ENCODE data around the gene PSME1. TPM values are rescaled to one million over a fixed set of nuclear protein-coding genes. Genes with fewer than 3 reads are reported as not detected.
A peak's percentile ranks its signal among the peaks of the same experiment; 100 is the strongest.

The PSME1 gene
- total and polyA plus RNA-seq, 2 of the 13 experiments (the other 11 are each of a cell fraction or from before 2014, with no cell fraction given), result 159 to 608 TPM

DNA sequence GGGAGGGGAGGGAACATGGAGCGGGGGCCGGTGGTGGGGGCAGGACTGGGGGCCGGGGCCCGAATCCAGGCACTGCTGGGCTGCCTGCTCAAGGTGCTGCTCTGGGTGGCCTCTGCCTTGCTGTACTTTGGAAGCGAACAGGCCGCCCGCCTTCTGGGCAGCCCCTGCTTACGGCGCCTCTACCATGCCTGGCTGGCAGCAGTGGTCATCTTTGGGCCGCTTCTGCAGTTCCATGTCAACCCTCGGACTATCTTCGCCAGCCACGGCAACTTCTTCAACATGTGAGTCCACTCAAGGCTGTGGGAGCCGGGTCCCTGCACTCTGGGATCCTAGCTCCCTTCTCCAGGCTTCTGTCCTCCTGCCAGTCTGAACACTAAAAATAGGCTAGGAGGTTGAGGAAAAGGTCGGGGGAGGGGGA is 4.4 kb upstream of the PSME1 start (continued):
- no peak for TF ChIP-seq PTBP1 (IDR thresholded peaks at IDR 0.05; ENCODE audit: low read depth, low read length, poor library complexity, severe bottlenecking)
- TF ChIP-seq, protein P1, sequence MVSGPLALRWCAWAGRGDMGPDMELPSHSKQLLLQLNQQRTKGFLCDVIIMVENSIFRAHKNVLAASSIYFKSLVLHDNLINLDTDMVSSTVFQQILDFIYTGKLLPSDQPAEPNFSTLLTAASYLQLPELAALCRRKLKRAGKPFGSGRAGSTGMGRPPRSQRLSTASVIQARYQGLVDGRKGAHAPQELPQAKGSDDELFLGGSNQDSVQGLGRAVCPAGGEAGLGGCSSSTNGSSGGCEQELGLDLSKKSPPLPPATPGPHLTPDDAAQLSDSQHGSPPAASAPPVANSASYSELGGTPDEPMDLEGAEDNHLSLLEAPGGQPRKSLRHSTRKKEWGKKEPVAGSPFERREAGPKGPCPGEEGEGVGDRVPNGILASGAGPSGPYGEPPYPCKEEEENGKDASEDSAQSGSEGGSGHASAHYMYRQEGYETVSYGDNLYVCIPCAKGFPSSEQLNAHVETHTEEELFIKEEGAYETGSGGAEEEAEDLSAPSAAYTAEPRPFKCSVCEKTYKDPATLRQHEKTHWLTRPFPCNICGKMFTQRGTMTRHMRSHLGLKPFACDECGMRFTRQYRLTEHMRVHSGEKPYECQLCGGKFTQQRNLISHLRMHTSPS (CRISPR knock-in tag; IDR thresholded peaks at IDR 0.05; ENCODE audit: low read depth), result peak; percentile 10; the same call in 1 of the 2 replicates
- no peak for TF ChIP-seq MBD4 (IDR thresholded peaks at IDR 0.05; ENCODE audit: borderline replicate concordance, low read length)
- no peak for TF ChIP-seq ZNF292 (CRISPR knock-in tag; IDR thresholded peaks at IDR 0.05; ENCODE audit: borderline replicate concordance, low read depth)
- 0 out of 2 replicates have a peak, but pooled peaks have one; percentile 3 for TF ChIP-seq ATF7-NPFF (CRISPR knock-in tag; IDR thresholded peaks at IDR 0.05; ENCODE audit: low read depth)
- no peak for TF ChIP-seq SRSF9 (IDR thresholded peaks at IDR 0.05; ENCODE audit: borderline replicate concordance, insufficient read depth, low read depth, low read length, poor library complexity, severe bottlenecking)
- no peak for TF ChIP-seq JDP2 (CRISPR knock-in tag; IDR thresholded peaks at IDR 0.05; ENCODE audit: borderline replicate concordance)

GRCh38 chr14:24132061-24132685 is 3.8 kb upstream of the PSME1 start:
- POLR2A ChIA-PET, result interaction anchor here (1.5 to 22.7 kb wide), 6 partner anchors 9 to 38 kb away, joined by 4 to 977 read pairs (median 11); partner anchors contain the start of genes DCAF11, EMC9, IRF9 and NRL
- intact Hi-C loops (cut with micrococcal nuclease; ENCODE audit: unreplicated experiment), result no loop called here
- H3K4me1 ChIP-seq (ENCODE audit: insufficient read depth, low read length), result peaks cover 59% of the 10 kb centered on the region
- H4K20me1 ChIP-seq (ENCODE audit: insufficient read depth, low read length), result peaks cover 4% of the 10 kb centered on the region; the same call in 1 of the 2 replicates
- no peak overlapping the region; the same call in 1 of the 2 replicates for H3K9ac ChIP-seq (ENCODE audit: insufficient read depth, low read depth, low read length)
- in situ Hi-C loops (cut with HindIII; ENCODE audit: extremely low pct_ligation_motif_present, low pct_unique_long_range_greater_than_20kb), result loop anchor here (25.0 kb wide), 1 partner anchor 820 kb away; the partner anchor contains the start of genes BCL2L2, PABPN1 and PPP1R3E
- no peak for DNase-seq (ENCODE audit: low spot score)
- no peaks in the 10 kb centered on the region for H3K9me3 ChIP-seq (ENCODE audit: low read length)
- 88% methylated on average over 24 of the region's 24 CpGs for WGBS (ENCODE audit: low lambda C conversion rate)
- no peak overlapping the region for H3K4me3 ChIP-seq (replicated peaks in 1 of 3; ENCODE audit: insufficient read depth in 1 of 3, low read depth in 2 of 3, low read length in 3 of 3)
- H3K27me3 ChIP-seq (ENCODE audit: control insufficient read depth in 1 of 2, insufficient read depth in 2 of 2, low read length in 2 of 2), result no peaks in the 10 kb centered on the region; a peak in 1 of 5 replicates
- H2AFZ ChIP-seq (ENCODE audit: low read length), result no peak overlapping the region
- no peak overlapping the region; the same call in 1 of the 2 replicates for H3K4me2 ChIP-seq (ENCODE audit: low read depth, low read length)
- H3K27ac ChIP-seq (ENCODE audit: extremely low read length, insufficient read depth, low read length), result peak overlapping the region; percentile 48
- no peak for ATAC-seq
- FAIRE-seq, result no peak
- H3K36me3 ChIP-seq (replicated peaks in 1 of 2; ENCODE audit: control insufficient read depth in 1 of 2, insufficient read depth in 2 of 2, low read length in 2 of 2), result peaks cover 0 to under 1% of the 10 kb centered on the region in 2 experiments; a peak in 2 of 5 replicates
- peaks cover 11% of the 10 kb centered on the region for H3K79me2 ChIP-seq (ENCODE audit: insufficient read depth, low read length)
- CTCF ChIA-PET (ENCODE audit: low intra/inter-chr PET ratio, low total read pairs), result no interaction called here
- BruUV-seq (replicated peaks), result no TSS peak
- TF ChIP-seq XBP1 (CRISPR knock-in tag; IDR thresholded peaks at IDR 0.05), result no peak
- TF ChIP-seq ZSCAN9 (CRISPR knock-in tag; IDR thresholded peaks at IDR 0.05; ENCODE audit: borderline replicate concordance), result no peak
- no peak; the same call in 1 of the 2 replicates for TF ChIP-seq GPN1 (CRISPR knock-in tag; IDR thresholded peaks at IDR 0.05; ENCODE audit: borderline replicate concordance)
- TF ChIP-seq ZNF563 (CRISPR knock-in tag; IDR thresholded peaks at IDR 0.05), result no peak
- TF ChIP-seq RXRA (CRISPR knock-in tag; IDR thresholded peaks at IDR 0.05), result 0 out of 2 replicates have a peak, but pooled peaks have one; percentile 17
- TF ChIP-seq, protein P2, sequence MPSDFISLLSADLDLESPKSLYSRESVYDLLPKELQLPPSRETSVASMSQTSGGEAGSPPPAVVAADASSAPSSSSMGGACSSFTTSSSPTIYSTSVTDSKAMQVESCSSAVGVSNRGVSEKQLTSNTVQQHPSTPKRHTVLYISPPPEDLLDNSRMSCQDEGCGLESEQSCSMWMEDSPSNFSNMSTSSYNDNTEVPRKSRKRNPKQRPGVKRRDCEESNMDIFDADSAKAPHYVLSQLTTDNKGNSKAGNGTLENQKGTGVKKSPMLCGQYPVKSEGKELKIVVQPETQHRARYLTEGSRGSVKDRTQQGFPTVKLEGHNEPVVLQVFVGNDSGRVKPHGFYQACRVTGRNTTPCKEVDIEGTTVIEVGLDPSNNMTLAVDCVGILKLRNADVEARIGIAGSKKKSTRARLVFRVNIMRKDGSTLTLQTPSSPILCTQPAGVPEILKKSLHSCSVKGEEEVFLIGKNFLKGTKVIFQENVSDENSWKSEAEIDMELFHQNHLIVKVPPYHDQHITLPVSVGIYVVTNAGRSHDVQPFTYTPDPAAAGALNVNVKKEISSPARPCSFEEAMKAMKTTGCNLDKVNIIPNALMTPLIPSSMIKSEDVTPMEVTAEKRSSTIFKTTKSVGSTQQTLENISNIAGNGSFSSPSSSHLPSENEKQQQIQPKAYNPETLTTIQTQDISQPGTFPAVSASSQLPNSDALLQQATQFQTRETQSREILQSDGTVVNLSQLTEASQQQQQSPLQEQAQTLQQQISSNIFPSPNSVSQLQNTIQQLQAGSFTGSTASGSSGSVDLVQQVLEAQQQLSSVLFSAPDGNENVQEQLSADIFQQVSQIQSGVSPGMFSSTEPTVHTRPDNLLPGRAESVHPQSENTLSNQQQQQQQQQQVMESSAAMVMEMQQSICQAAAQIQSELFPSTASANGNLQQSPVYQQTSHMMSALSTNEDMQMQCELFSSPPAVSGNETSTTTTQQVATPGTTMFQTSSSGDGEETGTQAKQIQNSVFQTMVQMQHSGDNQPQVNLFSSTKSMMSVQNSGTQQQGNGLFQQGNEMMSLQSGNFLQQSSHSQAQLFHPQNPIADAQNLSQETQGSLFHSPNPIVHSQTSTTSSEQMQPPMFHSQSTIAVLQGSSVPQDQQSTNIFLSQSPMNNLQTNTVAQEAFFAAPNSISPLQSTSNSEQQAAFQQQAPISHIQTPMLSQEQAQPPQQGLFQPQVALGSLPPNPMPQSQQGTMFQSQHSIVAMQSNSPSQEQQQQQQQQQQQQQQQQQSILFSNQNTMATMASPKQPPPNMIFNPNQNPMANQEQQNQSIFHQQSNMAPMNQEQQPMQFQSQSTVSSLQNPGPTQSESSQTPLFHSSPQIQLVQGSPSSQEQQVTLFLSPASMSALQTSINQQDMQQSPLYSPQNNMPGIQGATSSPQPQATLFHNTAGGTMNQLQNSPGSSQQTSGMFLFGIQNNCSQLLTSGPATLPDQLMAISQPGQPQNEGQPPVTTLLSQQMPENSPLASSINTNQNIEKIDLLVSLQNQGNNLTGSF (CRISPR knock-in tag; IDR thresholded peaks at IDR 0.05), result 0 out of 2 replicates have a peak, but pooled peaks have one; percentile 53
- peak; percentile 70; the same call in 1 of the 2 replicates for TF ChIP-seq ZNF773 (CRISPR knock-in tag; IDR thresholded peaks at IDR 0.05; ENCODE audit: borderline replicate concordance)

All from HepG2 (cell line).